ENCODE data around the gene ZCCHC17. TPM values are rescaled to one million over a fixed set of nuclear protein-coding genes. Genes with fewer than 3 reads are reported as not detected.
"Not testable (repeated sequence)": the region's sequence is repeated elsewhere in the genome, so short reads cannot be mapped to it uniquely, and the experiment has no call there.

ZCCHC17 gene
- total and polyA plus RNA-seq, 11 donors, result 10.1 to 29.5 (median 12.1) TPM

DNA sequence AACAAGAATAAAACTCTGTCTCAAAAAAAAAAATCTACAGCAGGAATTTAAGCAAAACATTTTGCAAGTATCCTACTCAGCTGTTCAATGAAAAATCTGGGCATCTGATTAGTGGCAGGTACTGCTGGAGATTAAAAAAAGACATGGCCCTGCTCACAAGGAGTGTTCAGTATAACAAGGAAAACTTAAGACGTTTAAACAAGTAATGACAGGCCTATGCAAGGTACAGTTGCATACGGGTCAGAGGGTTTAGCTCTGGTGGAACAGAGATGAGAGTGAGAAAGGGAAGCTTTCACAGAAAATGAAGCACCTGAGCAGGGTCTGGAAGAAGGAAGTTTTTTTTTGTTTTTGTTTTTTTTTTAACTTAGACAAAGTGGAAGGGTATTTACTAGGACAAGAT, 23.2 kb upstream of the ZCCHC17 start:
- WGBS, 4 donors, result 85 to 89% (median 87%) methylated on average over 2 of the region's 2 CpGs
- no peak for ATAC-seq
- H3K36me3 ChIP-seq, result peaks cover 0 to 100% (median 84%) of the 10 kb centered on the region in 9 donors

GRCh38 chr1:31282426-31282825, 14.4 kb upstream of the ZCCHC17 start:
- H3K4me3 ChIP-seq; H3K4me1 ChIP-seq; DNase-seq; H3K27ac ChIP-seq; H3K27me3 ChIP-seq; intact Hi-C loops (cut with DNase I); H3K9me3 ChIP-seq; ATAC-seq: not testable (repeated sequence)
- WGBS, 4 donors, result 92 to 96% (median 94%) methylated on average over 9 of the region's 9 CpGs
- peaks cover 0 to 99% (median 88%) of the 10 kb centered on the region in 9 donors for H3K36me3 ChIP-seq

More for the DNA sequence above, 23.2 kb upstream of the ZCCHC17 start:
- Histone ChIP-seq H3K27ac (no peak overlapping the region), H3K4me1 (peaks cover 0 to 7% (median 0%) of the 10 kb centered on the region in 12 donors), H3K9me3 (no peaks in the 10 kb centered on the region), H3K27me3 (no peaks in the 10 kb centered on the region), H3K4me3 (no peak overlapping the region)
- TF ChIP-seq POLR2A (IDR thresholded peaks at IDR 0.05) (no peak), CTCF (IDR thresholded peaks at IDR 0.05) (no peak)
- intact Hi-C loops (cut with DNase I), result no loop called here
- DNase-seq, result no peak

DNA sequence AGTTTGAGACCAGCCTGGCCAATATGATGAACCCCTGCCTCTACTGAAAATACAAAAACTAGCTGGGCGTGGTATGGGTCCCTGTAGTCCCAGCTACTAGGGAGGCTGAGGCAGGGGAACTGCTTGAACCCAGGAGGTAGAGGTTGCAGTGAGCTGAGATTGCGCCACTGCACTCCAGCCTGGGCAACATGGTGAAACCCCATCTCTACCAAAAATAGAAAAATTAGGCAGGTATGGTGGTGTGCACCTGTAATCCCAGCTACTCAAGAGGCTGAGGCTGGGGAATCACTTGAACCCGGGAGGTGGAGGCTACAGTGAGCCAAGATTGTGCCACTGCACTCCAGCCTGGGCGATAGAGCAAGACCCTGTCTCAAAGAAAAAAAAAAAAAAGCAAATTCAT, 9.0 kb upstream of the ZCCHC17 start:
- H3K36me3 ChIP-seq, result peaks cover 0 to 100% (median 87%) of the 10 kb centered on the region in 9 donors
- H3K4me1 ChIP-seq; H3K27me3 ChIP-seq; H3K9me3 ChIP-seq; ATAC-seq; H3K4me3 ChIP-seq; DNase-seq; H3K27ac ChIP-seq; intact Hi-C loops (cut with DNase I): not testable (repeated sequence)
- WGBS, 4 donors, result 92 to 98% (median 96%) methylated on average over 4 of the region's 4 CpGs

GRCh38 chr1:31289021-31289420, 7.8 kb upstream of the ZCCHC17 start:
- 60 to 66% (median 64%) methylated on average over 4 of the region's 4 CpGs for WGBS, 4 donors
- Histone ChIP-seq H3K36me3 (peaks cover 0 to 98% (median 87%) of the 10 kb centered on the region in 9 donors), H3K4me3 (no peak overlapping the region), H3K4me1 (no peaks in the 10 kb centered on the region), H3K27me3 (no peaks in the 10 kb centered on the region), H3K27ac (no peak overlapping the region), H3K9me3 (no peaks in the 10 kb centered on the region)
- DNase-seq (no peak), ATAC-seq (no peak)
- intact Hi-C loops (cut with DNase I), result no loop called here
- TF ChIP-seq POLR2A (IDR thresholded peaks at IDR 0.05) (no peak), CTCF (IDR thresholded peaks at IDR 0.05) (no peak)

DNA sequence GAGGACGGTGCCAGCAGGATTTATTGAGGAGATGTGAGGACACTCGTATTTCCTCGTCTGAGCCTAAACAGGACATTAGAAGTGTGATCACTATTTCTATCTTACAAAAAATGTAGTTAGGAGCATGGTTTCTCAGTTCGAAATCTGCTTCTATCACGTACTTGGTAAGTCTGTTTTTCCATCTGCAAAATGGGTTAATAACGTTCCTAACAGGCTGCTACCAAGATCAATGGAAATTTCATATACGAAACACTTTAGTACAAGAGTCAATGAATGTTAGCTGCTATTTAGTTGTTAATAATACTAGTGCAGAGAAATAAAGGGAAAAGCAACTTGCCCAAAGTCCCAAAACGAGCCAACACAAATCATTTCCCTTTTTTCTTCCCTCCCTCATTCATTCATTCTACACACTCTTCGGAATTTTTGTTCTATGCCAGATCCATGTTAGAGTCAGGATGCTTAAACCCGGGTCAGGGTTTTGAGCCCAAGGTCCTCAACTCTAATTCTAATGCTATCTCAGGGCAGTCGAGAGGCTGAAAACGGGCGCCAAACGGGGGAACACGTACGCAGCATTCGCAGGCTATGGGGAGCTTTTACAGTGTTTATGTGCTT, 852 bp upstream of the ZCCHC17 start:
- intact Hi-C loops (cut with DNase I), result no loop called here
- Histone ChIP-seq H3K27ac (peak overlapping the region; percentile 28 to 96 (median 90)), H3K4me3 (peak overlapping the region; percentile 59 to 98 (median 86)), H3K9me3 (no peaks in the 10 kb centered on the region), H3K4me1 (peaks cover 6 to 38% (median 22%) of the 10 kb centered on the region in 12 donors), H3K36me3 (peaks cover 0 to 38% (median 30%) of the 10 kb centered on the region in 9 donors), H3K27me3 (no peaks in the 10 kb centered on the region)
- whole genome bisulfite sequencing, 4 donors, result 13 to 20% (median 19%) methylated on average over 17 of the region's 17 CpGs
- DNase-seq (no peak), ATAC-seq (no peak)
- TF ChIP-seq CTCF (IDR thresholded peaks at IDR 0.05), result no peak
- no peak for TF ChIP-seq POLR2A (IDR thresholded peaks at IDR 0.05)
